HG02970 (cell line): Measurements from ENCODE around the gene CPZ.
"Not testable (repeated sequence)": the region's sequence is repeated elsewhere in the genome, so short reads cannot be mapped to it uniquely, and the experiment has no call there.

Experiments used
- ATAC-seq: cut with Tn5 transposase; IDR thresholded peaks from one replicate; pipeline ENCODE4 v1.9.1; 2021; ENCODE audit warnings: mild to moderate bottlenecking, moderate library complexity, moderate number of reproducible peaks; ENCODE audit not compliant: unreplicated experiment, low FRiP score

The CPZ gene

GRCh38 chr4:8634773-8635172 is 42.2 kb downstream of the CPZ start:
- ATAC-seq = not testable (repeated sequence)

GRCh38 chr4:8635897-8636554 is 43.5 kb downstream of the CPZ start:
- not testable (repeated sequence) for ATAC-seq

DNA sequence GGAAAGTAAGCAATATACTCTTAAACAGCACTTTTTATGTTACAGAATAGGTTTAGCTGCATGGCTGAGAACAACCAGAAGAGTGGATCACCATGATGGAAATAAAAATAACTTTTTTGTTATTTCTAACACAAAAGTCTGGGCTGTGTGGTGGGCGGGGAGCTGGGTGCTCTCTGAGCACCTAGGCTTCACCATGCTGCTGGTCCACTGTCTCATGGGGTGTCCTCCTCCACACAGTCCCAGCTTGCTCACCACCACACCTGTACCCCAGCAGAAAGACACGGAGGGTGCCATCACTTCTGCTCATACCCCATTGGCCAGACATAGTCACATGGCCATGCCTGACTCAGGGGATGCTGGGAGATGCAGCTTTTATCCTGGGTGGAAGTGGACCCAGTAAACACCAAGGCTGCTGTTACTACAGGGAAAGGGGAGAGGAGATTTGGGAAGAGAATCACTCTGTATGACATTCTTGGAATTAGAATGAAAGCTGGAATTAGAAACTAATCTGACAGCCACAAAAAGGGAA is 45.0 kb downstream of the CPZ start:
- ATAC-seq = no peak

GRCh38 chr4:8639021-8639420 is 46.5 kb downstream of the CPZ start:
- no peak for ATAC-seq

GRCh38 chr4:8639777-8640720 is 47.5 kb downstream of the CPZ start:
- ATAC-seq = no peak

DNA sequence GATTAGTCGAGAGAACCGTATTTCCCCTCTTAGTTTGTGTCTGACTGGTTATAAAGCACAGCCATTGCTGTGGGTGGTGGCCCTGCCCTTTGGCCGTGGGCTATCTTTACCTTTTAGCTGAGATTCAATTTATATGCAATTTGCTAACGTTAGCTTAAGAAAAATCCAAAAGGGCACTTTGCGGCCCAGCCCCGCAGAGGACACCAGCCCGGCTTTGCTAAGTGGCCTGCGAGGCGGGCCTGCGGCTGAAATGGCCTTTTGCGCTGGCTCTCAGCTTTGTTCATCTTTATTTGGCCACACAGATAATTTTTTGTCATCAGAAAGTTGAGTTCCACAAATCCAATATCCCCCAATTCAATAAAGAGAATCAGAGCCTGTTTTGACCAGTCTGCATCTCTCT is 48.3 kb downstream of the CPZ start:
- no peak for ATAC-seq

DNA sequence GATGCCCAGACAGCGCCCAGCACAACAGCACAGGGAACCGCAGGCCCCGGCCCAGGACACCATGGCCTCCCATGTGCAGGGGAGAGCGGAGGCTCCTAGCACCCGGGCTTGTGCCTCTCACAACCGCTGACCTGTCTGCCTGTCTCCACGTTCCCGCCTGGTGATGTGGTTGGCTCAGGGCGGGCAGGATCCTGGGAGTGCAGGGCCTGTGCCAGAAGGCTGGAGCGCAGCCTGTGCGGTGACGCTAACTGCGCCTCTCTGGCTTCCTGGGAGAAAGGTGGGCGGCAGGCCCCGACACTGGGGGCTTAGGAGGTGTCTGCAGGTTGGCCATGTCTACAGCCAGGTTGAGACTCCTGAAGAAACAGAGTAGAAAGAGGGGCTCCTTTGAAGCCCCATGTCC is 48.7 kb downstream of the CPZ start:
- ATAC-seq = no peak

DNA sequence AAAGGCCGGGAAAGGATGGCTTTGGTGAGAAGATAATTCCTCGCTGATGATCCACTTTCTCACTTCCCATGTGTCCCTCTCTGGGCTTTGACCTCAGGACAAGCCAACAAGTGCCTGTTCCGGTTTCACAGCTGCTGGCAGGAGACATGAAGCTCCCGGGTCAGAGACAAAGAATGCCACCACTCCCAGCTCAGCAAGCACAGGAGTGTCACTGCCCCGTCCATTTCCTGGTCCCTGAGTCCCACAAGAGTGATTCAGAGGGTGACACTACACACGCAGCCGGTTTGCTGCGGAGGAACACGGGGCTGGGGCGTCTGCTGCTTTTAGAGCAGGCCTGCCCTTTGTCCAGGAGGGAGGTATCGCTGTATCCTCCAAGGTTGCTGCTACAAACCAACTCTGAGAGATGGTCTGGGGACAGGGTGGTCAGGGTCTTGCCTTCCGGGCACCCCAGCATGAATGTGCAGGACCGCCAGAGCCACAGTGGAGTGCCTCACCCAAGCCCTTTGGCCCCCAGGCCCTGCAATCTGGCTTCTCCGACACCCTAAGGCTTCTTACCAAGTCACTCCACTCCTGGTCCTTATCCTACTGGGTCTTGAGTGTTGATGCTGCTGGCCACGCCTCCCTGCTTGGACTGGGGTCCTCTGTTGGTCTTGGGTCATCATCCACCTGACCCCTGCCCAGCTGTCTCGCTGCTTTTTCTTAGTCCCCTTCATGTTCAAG is 49.5 kb downstream of the CPZ start:
- no peak for ATAC-seq

DNA sequence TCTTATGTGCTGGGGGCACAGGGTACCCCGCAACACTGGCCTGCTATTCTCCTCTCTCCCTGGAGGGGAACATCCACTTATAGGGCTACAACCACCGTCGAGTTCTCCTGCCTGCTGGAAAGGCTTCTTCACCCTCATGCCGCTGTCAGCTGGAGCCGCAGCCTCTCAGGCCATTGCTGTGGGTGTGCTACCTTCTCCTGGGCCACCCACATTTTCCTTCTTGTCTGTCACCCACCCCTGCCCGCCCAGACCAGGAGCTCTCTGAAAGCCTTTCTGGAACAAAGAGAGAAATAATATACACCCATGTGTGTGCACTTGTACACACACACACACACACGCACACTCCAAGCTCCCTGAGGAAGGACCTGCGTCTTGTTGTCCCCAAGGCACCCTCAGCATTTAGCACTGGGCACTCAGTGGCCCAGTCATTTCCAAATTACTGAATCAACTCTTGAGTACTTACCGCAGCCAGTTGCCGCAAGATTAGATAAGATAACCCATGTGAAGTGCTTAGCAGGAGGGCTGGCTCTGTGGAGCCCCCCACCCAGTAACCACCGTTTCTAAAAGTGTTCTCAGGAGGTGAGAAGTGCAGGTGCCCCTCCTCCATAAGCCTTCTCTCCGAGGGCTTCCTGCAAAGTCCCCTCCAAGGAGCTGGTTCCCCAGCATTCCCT is 50.2 kb downstream of the CPZ start:
- ATAC-seq = no peak

- no peak for ATAC-seq
Observed at GRCh38 chr4:8643441-8643840, 50.9 kb downstream of the CPZ start.

- no peak for ATAC-seq
Observed at GRCh38 chr4:8643986-8644385, 51.4 kb downstream of the CPZ start.

GRCh38 chr4:8644461-8644891 is 51.9 kb downstream of the CPZ start:
- no peak for ATAC-seq

DNA sequence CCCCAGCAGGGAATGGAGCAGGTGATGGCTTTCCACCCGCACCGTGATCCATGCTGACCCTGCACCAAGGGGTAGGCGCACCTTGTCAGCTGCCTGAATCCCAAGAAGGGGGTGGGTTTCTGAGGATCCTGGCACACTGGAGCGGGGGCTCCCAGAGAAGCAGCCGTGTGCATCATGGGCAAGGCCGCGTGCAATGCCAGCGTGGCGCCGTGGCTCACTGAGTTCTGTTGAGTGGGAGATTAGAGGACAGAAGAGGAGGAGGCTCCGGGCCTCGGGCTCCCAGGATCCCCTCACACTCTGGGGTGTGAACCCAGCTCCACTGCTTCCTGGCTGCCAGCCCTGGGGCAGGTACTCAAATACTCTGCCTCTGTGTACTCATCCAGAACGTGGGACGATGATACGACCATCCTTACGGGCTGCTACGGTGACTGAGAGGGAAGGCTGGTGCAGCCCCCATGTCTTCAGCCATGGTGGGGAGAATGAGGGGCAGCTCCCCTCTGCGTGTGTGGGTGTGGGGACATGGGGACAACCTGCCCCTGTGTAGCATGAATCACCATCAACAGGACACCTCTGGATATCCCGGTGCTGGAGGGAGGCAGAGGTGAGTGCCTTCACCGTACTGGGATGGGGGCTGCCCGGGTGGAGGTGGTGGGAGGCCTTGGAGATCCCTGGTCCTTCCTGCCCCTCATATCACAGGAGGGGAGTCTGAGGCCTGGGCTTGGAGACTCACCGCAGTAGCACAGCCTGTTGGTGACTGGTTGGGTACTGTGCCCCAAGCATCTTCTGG is 52.6 kb downstream of the CPZ start:
- no peak for ATAC-seq

- ATAC-seq = no peak
Observed at GRCh38 chr4:8645753-8646124, 53.2 kb downstream of the CPZ start.

GRCh38 chr4:8646296-8647093 is 53.9 kb downstream of the CPZ start:
- no peak for ATAC-seq

- ATAC-seq = no peak
Observed at GRCh38 chr4:8647094-8647570, 54.6 kb downstream of the CPZ start.

DNA sequence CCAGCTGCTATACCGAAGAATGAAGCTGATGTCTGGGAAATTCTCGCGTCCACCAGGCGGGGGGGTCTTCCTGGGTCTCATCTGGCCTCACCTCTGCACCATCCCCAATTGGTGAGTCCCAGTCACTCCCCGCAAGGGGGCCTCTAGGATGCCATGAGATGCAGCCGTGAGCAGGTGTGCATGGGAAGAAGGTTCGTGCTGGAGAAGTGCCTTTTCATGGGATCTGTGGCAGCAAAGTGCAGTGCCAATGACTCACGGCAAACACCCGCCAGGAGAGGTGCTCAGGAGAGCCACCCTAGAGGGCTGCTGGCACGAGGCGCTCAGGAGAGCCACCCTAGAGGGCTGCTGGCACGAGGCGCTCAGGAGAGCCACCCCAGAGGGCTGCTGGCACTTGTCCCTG is 55.1 kb downstream of the CPZ start:
- ATAC-seq = no peak

DNA sequence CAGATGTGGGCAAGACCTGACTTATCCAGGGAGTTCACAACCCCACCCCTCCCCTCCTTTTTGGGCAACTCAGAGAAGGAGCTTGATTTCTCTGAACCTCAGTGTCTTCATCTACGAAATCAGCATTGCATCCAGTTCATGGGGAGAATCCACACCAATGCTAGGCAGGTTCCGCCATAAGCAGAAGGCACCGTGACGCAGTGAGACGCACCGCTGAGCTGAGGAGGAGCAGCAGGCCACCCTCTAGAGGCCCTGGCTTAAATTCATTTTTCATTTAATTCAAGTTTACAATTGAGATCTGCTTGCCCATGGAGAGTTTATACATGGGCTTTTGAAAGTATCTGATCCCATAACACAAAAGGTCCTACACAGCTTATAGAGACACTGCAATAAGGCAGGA is 55.7 kb downstream of the CPZ start:
- ATAC-seq = no peak
